B cell (primary cell): ENCODE measurements around the gene TBC1D23. TPM values are rescaled to one million over a fixed set of nuclear protein-coding genes. Genes with fewer than 3 reads are reported as not detected.
A peak's percentile ranks its signal among the peaks of the same experiment; 100 is the strongest.
"Not testable (repeated sequence)": the region's sequence is repeated elsewhere in the genome, so short reads cannot be mapped to it uniquely, and the experiment has no call there.

Experiments used
- ATAC-seq: fragments of 200-7000 bp; cut with Tn5 transposase; one replicate; pipeline ENCODE4 v1.10.0; 2021; ENCODE audit warnings: low read depth, mild to moderate bottlenecking, moderate number of reproducible peaks, moderate library complexity
- CTCF ChIA-PET: fragments of 350-600 bp; sonication (Branson Sonifier 250); formaldehyde crosslinking; loops from one replicate; lab custom pipeline; 2021; ENCODE audit warnings: antibody characterized with exemption, inconsistent platforms; lab: Charles Lee
- POLR2A ChIA-PET: fragments of 350-600 bp; sonication (Branson Sonifier 250); formaldehyde crosslinking; loops from one replicate; lab custom pipeline; 2021; ENCODE audit warnings: antibody characterized with exemption; lab: Charles Lee
- DNase-seq: peaks from one replicate; pipeline ENCODE4 v3.0.0; 2013
- H2AFZ ChIP-seq: 2 replicates; pipeline ENCODE4 v1.6.1; 2012; ENCODE audit warnings: mild to moderate bottlenecking, low read depth, low read length; ENCODE audit not compliant: insufficient read depth, poor library complexity, severe bottlenecking
- H3K27ac ChIP-seq, 2 donors: 1 replicate in 1 of 2; 2 replicates in 1 of 2; pipeline ENCODE4 v1.5.1; 2012 to 2013; ENCODE audit warnings: low read length in 2 of 2, mild to moderate bottlenecking in 2 of 2, moderate library complexity in 1 of 2
- H3K27me3 ChIP-seq, 4 experiments: fragments of 200-600 bp in 1 of 4; sonication (generic) in 1 of 4; replicated peaks in 1 of 4; 1 replicate in 2 of 4; 2 replicates in 2 of 4; pipeline versions ENCODE4 v1.6.1 to v1.7.0; 2013 to 2016; ENCODE audit warnings: low read length in 3 of 4, mild to moderate bottlenecking in 2 of 4, mixed read lengths in 1 of 4, moderate library complexity in 1 of 4; ENCODE audit not compliant: insufficient read depth in 4 of 4, control insufficient read depth in 3 of 4; ENCODE audit errors: control extremely low read depth in 1 of 4
- H3K36me3 ChIP-seq, 2 experiments: replicated peaks in 1 of 2; 1 replicate in 1 of 2; 2 replicates in 1 of 2; pipeline versions ENCODE4 v1.6.1 to v1.7.1; 2013; ENCODE audit warnings: low read length in 1 of 2; ENCODE audit not compliant: insufficient read depth in 2 of 2, control insufficient read depth in 1 of 2; ENCODE audit errors: control extremely low read depth in 1 of 2, extremely low read depth in 1 of 2
- H3K4me1 ChIP-seq, 2 donors: fragments of 200-600 bp in 1 of 2; sonication (generic) in 1 of 2; 1 replicate in 1 of 2; 2 replicates in 1 of 2; pipeline versions ENCODE4 v1.5.1 to v1.6.1; 2013 to 2017; ENCODE audit warnings: low read length in 2 of 2; ENCODE audit not compliant: control insufficient read depth in 2 of 2, insufficient read depth in 2 of 2
- H3K4me2 ChIP-seq: replicated peaks from 2 replicates; pipeline ENCODE3; 2012; ENCODE audit warnings: mild to moderate bottlenecking, low read depth, low read length; ENCODE audit not compliant: poor library complexity, severe bottlenecking
- H3K4me3 ChIP-seq, 5 experiments: fragments of 200-600 bp in 1 of 5; sonication (generic) in 1 of 5; 1 replicate in 3 of 5; 2 replicates in 2 of 5; pipeline versions ENCODE4 v1.5.1 to v1.7.0; 2011 to 2016; ENCODE audit warnings: low read length in 4 of 5, mild to moderate bottlenecking in 4 of 5, low read depth in 2 of 5, control low read depth in 1 of 5, moderate library complexity in 1 of 5; ENCODE audit not compliant: insufficient read depth in 1 of 5; ENCODE audit errors: control extremely low read depth in 1 of 5, extremely low read depth in 1 of 5
- H3K79me2 ChIP-seq: fragments of 200-600 bp; sonication (generic); one replicate; pipeline ENCODE4 v1.6.0; 2016; ENCODE audit warnings: low read length; ENCODE audit not compliant: control insufficient read depth, insufficient read depth
- H3K9ac ChIP-seq: fragments of 200-600 bp; sonication (generic); 2 replicates; pipeline ENCODE4 v1.6.1; 2017; ENCODE audit warnings: mild to moderate bottlenecking, low read length, moderate library complexity
- H3K9me3 ChIP-seq, 3 donors: one replicate each; pipeline versions ENCODE4 v1.6.1 to v1.7.1; 2013; ENCODE audit warnings: low read length in 2 of 3; ENCODE audit not compliant: control insufficient read depth in 2 of 3, insufficient read depth in 1 of 3; ENCODE audit errors: control extremely low read depth in 1 of 3
- H4K20me1 ChIP-seq: 2 replicates; pipeline ENCODE4 v1.6.0; 2012; ENCODE audit warnings: mild to moderate bottlenecking, low read length; ENCODE audit not compliant: insufficient read depth, control insufficient read depth, poor library complexity, severe bottlenecking
- H3K27ac Mint-ChIP-seq: one replicate; pipeline ENCODE4 v1.8.0; 2021; ENCODE audit warnings: mixed read lengths
- H3K27me3 Mint-ChIP-seq: one replicate; pipeline ENCODE4 v1.8.0; 2021; ENCODE audit warnings: mixed read lengths
- H3K4me1 Mint-ChIP-seq: one replicate; pipeline ENCODE4 v1.8.0; 2021; ENCODE audit warnings: mixed read lengths
- H3K4me3 Mint-ChIP-seq: one replicate; pipeline ENCODE4 v1.8.0; 2021; ENCODE audit warnings: mixed read lengths
- H3K9me3 Mint-ChIP-seq: one replicate; pipeline ENCODE4 v1.8.0; 2022; ENCODE audit warnings: mixed read lengths; ENCODE audit not compliant: insufficient read depth
- CTCF ChIP-seq: fragments of 200-600 bp; IDR thresholded peaks from one replicate; pipeline ENCODE4 v1.8.0; 2022; ENCODE audit warnings: antibody characterized with exemption, mild to moderate bottlenecking
- EZH2 ChIP-seq: IDR thresholded peaks from 2 replicates; pipeline ENCODE4 v1.6.1; 2012; ENCODE audit warnings: borderline replicate concordance, low read depth, mild to moderate bottlenecking, moderate library complexity, low read length; ENCODE audit not compliant: insufficient read depth, poor library complexity, severe bottlenecking
- WGBS: methylation state at CpG from one replicate; pipeline ENCODE4 v1.1.5; 2013; ENCODE audit warnings: missing lambda C conversion rate; ENCODE audit not compliant: insufficient coverage; 5-methylcytosine and 5-hydroxymethylcytosine counted together
- intact Hi-C: fragments of 100-400 bp; cut with micrococcal nuclease; formaldehyde crosslinking; loops from one replicate; pipeline ENCODE4 v1.10.0; 2022
- polyA plus RNA-seq: library from polyadenylated mRNA; depleted of rRNA; stranded (reverse); fragments of >200 nt; gene quantifications from 2 replicates; pipeline ENCODE4 v1.2.3, GENCODE V29; 2012
- total RNA-seq, 2 donors: library from RNA; stranded (reverse); fragments of 120-200 nt in 1 of 2; gene quantifications; 1 replicate in 1 of 2; 2 replicates in 1 of 2; pipeline versions ENCODE4 v1.2.3 to v1.2.4, GENCODE V29; 2013 to 2022

The TBC1D23 gene
- total and polyA plus RNA-seq, 2 donors (not counting 1 experiment from before 2014, with no cell fraction given): 7.2 to 36.5 TPM

GRCh38 chr3:100260081-100260684 lies 609 bp upstream of the TBC1D23 start:
- H3K9me3 ChIP-seq: no peaks in the 10 kb centered on the region
- POLR2A ChIA-PET: interaction anchor here (0.7 to 1.2 kb wide), 6 partner anchors 73 to 1737 kb away, joined by 3 to 8 read pairs (median 3); partner anchors contain the start of genes CMSS1, NIT2 and TFG
- peak overlapping the region; percentile 91 for H3K4me3 Mint-ChIP-seq
- peaks cover 47% of the 10 kb centered on the region for H3K79me2 ChIP-seq
- H2AFZ ChIP-seq: peak overlapping the region; percentile 89
- no peak for TF ChIP-seq EZH2
- no peak for TF ChIP-seq CTCF
- H3K27me3 Mint-ChIP-seq: no peaks in the 10 kb centered on the region
- H3K27ac ChIP-seq: peak overlapping the region; percentile 93 to 95
- WGBS: 37% methylated on average over 11 of the region's 18 CpGs
- H3K4me2 ChIP-seq: peak overlapping the region; percentile 90
- H3K4me3 ChIP-seq: peak overlapping the region; percentile 53 to 99 (median 93)
- H3K36me3 ChIP-seq: no peaks in the 10 kb centered on the region
- H3K27ac Mint-ChIP-seq: peak overlapping the region; percentile 98
- no peaks in the 10 kb centered on the region for H3K27me3 ChIP-seq
- peaks cover 44% of the 10 kb centered on the region for H3K4me1 Mint-ChIP-seq
- H3K9ac ChIP-seq: peak overlapping the region; percentile 97
- peaks cover 9 to 17% of the 10 kb centered on the region in 2 donors for H3K4me1 ChIP-seq
- intact Hi-C loops: loop anchor here (1.0 to 10.0 kb wide), 9 partner anchors 74 to 1465 kb away; partner anchors contain the start of genes CEP97, CMSS1, DCBLD2 and LNP1
- H3K9me3 Mint-ChIP-seq: no peaks in the 10 kb centered on the region
- ATAC-seq (no peak), DNase-seq (no peak)
- peaks cover 14% of the 10 kb centered on the region for H4K20me1 ChIP-seq
- CTCF ChIA-PET: interaction anchor here (0.8 to 7.8 kb wide), 9 partner anchors 141 to 1737 kb away, joined by 3 to 158 read pairs (median 4); partner anchors contain the start of genes CLDND1, CMSS1, LNP1 and TOMM70

GRCh38 chr3:100261485-100261903 lies 702 bp downstream of the TBC1D23 start:
- WGBS: 15% methylated on average over 4 of the region's 11 CpGs
- Histone ChIP-seq H2AFZ (peak overlapping the region; percentile 85), H3K79me2 (peaks cover 56% of the 10 kb centered on the region), H4K20me1 (peaks cover 17% of the 10 kb centered on the region), H3K36me3 (no peaks in the 10 kb centered on the region), H3K9me3 (no peaks in the 10 kb centered on the region), H3K9ac (peak overlapping the region; percentile 97), H3K27me3 (no peaks in the 10 kb centered on the region), H3K4me3 (peak overlapping the region; percentile 85 to 99 (median 93)), H3K4me1 (peaks cover 9 to 17% of the 10 kb centered on the region in 2 donors), H3K27ac (peak overlapping the region; percentile 93 to 95), H3K4me2 (peak overlapping the region; percentile 90)
- DNase-seq: no peak
- no peak for ATAC-seq
- Mint-ChIP-seq H3K4me3 (peak overlapping the region; percentile 91), H3K27me3 (no peaks in the 10 kb centered on the region), H3K4me1 (peaks cover 46% of the 10 kb centered on the region), H3K27ac (peak overlapping the region; percentile 98), H3K9me3 (no peaks in the 10 kb centered on the region)
- ChIA-PET POLR2A (interaction anchor here (1.2 kb wide), 1 partner anchor 444 kb away, joined by 8 read pairs; the partner anchor contains the start of gene CMSS1), CTCF (interaction anchor here (1.5 to 2.1 kb wide), 5 partner anchors 193 to 443 kb away, joined by 4 to 12 read pairs (median 6); partner anchors contain the start of gene CMSS1)
- no peak for TF ChIP-seq EZH2
- intact Hi-C loops: loop anchor here (2.0 to 10.0 kb wide), 4 partner anchors 341 to 1463 kb away; partner anchors contain the start of genes CEP97, DCBLD2 and ZBTB11

- H3K4me3 Mint-ChIP-seq: peak overlapping the region; percentile 20
- not testable (repeated sequence) for H3K27me3 Mint-ChIP-seq, ATAC-seq, H3K27ac ChIP-seq, H3K9me3 Mint-ChIP-seq, H3K36me3 ChIP-seq, H3K4me2 ChIP-seq, H3K27me3 ChIP-seq, DNase-seq, H3K9ac ChIP-seq, H3K9me3 ChIP-seq, H2AFZ ChIP-seq, H3K4me3 ChIP-seq
- POLR2A ChIA-PET: interaction anchor here (0.7 kb wide), 1 partner anchor 1055 kb away, joined by 8 read pairs; no protein-coding TSS in a partner anchor
- intact Hi-C loops: loop anchor here (10.0 kb wide), 1 partner anchor 1358 kb away; the partner anchor contains the start of gene DCBLD2
- peaks cover 49% of the 10 kb centered on the region for H3K4me1 Mint-ChIP-seq
- Histone ChIP-seq H3K79me2 (peaks cover 70% of the 10 kb centered on the region), H3K4me1 (peaks cover 9 to 17% of the 10 kb centered on the region in 2 donors), H4K20me1 (peaks cover 24% of the 10 kb centered on the region)
- 98% methylated on average over 8 of the region's 11 CpGs for WGBS
- CTCF ChIA-PET: interaction anchor here (1.9 to 2.2 kb wide), 2 partner anchors 9 to 194 kb away, joined by 6 read pairs; no protein-coding TSS in a partner anchor
- peak overlapping the region; percentile 1 for H3K27ac Mint-ChIP-seq
Measured at GRCh38 chr3:100262925-100263324, 2.1 kb downstream of the TBC1D23 start.
